ENCODE data around the gene ATP1A4. TPM values are rescaled to one million over a fixed set of nuclear protein-coding genes. Genes with fewer than 3 reads are reported as not detected.

ATP1A4 gene
- total and polyA plus RNA-seq, 2 of the 8 experiments (the other 6 are each of a cell fraction or from before 2014, with no cell fraction given), result 0.48 to 0.61 TPM

DNA sequence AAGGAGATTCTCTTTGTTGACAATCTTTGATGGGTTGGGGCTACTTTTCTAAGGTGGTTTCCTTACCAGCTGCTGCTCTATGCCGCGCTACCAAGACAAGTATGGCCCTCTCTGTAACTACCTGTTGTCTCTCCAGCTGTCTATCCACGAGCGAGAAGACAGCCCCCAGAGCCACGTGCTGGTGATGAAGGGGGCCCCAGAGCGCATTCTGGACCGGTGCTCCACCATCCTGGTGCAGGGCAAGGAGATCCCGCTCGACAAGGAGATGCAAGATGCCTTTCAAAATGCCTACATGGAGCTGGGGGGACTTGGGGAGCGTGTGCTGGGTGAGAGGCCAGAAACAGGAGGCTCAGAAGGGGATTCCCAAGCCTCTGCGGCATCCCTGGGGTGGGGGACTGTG is 21.4 kb upstream of the ATP1A4 start:
- Histone ChIP-seq H2BK12ac (ENCODE audit: low read depth, low read length) (no peak overlapping the region), H4K91ac (replicated peaks; ENCODE audit: insufficient read length, low read length) (no peak overlapping the region), H2AFZ (ENCODE audit: low read length) (no peak overlapping the region), H3K27ac (ENCODE audit: low read depth, low read length) (no peak overlapping the region), H2BK15ac (ENCODE audit: low read length) (no peak overlapping the region), H3K4me3 (ENCODE audit: extremely low read depth in 1 of 4, insufficient read depth in 2 of 4, low read depth in 3 of 4, low read length in 4 of 4) (no peak overlapping the region), H3K23me2 (ENCODE audit: low read depth, low read length) (peaks cover 5% of the 10 kb centered on the region; the same call in 1 of the 2 replicates), H3K4me1 (replicated peaks in 1 of 4; ENCODE audit: control insufficient read depth in 3 of 4, insufficient read depth in 4 of 4, low read length in 3 of 4) (no peaks in the 10 kb centered on the region; a peak in 1 of 7 replicates), H3K79me2 (ENCODE audit: control insufficient read depth in 1 of 2, insufficient read depth in 2 of 2, low read length in 2 of 2) (no peaks in the 10 kb centered on the region), H2BK5ac (ENCODE audit: low read depth, low read length) (no peak overlapping the region), H2BK120ac (replicated peaks; ENCODE audit: low read depth, low read length) (no peak overlapping the region), H4K20me1 (replicated peaks in 1 of 2; ENCODE audit: control insufficient read depth in 1 of 2, insufficient read depth in 2 of 2, low read length in 2 of 2) (no peaks in the 10 kb centered on the region), H3K4me2 (ENCODE audit: insufficient read depth in 1 of 2, low read depth in 2 of 2, low read length in 2 of 2) (no peak overlapping the region), H3K36me3 (ENCODE audit: control insufficient read depth in 2 of 4, insufficient read depth in 4 of 4, low read length in 3 of 4) (peaks cover 12 to 61% (median 52%) of the 10 kb centered on the region in 4 experiments; a peak in 7 of 8 replicates), H3K4ac (replicated peaks; ENCODE audit: insufficient read length, low read depth, low read length) (no peak overlapping the region), H3K27me3 (replicated peaks in 1 of 4; ENCODE audit: control insufficient read depth in 3 of 4, extremely low read depth in 1 of 4, insufficient read depth in 3 of 4, low read length in 3 of 4) (no peaks in the 10 kb centered on the region), H3K18ac (ENCODE audit: extremely low read depth, low read length) (no peak overlapping the region), H2BK20ac (ENCODE audit: low read length) (no peak overlapping the region), H3K79me1 (ENCODE audit: low read depth, low read length) (no peaks in the 10 kb centered on the region; the same call in 1 of the 2 replicates), H3K14ac (ENCODE audit: insufficient read length) (no peak overlapping the region), H4K8ac (ENCODE audit: extremely low read depth, insufficient read depth, low read length) (no peak overlapping the region), H3K23ac (ENCODE audit: insufficient read length) (no peak overlapping the region), H3K9ac (replicated peaks in 1 of 4; ENCODE audit: extremely low read depth in 1 of 4, low read depth in 3 of 4, low read length in 3 of 4) (no peak overlapping the region), H2AK5ac (ENCODE audit: low read depth, low read length) (no peak overlapping the region), H3K9me3 (ENCODE audit: insufficient read depth in 2 of 2, low read depth in 1 of 2, low read length in 1 of 2) (no peaks in the 10 kb centered on the region), H4K5ac (ENCODE audit: insufficient read length, low read depth, low read length) (no peak overlapping the region), H3K56ac (replicated peaks; ENCODE audit: insufficient read length, low read depth, low read length) (no peak overlapping the region)
- DNase-seq (ENCODE audit: low read depth in 1 of 2, low spot score in 2 of 2), result no peak
- POLR2A ChIA-PET (ENCODE audit: partially characterized antibody), result interaction anchor here (1.0 to 8.1 kb wide), 3 partner anchors 11 to 27 kb away, joined by 3 to 56 read pairs (median 8); partner anchors contain the start of gene ATP1A2
- TF ChIP-seq GTF2F1 (IDR thresholded peaks at IDR 0.05; ENCODE audit: borderline replicate concordance, low read depth, low read length), result no peak
- no peak for TF ChIP-seq POU5F1 (IDR thresholded peaks at IDR 0.05; ENCODE audit: low read depth, low read length)
- no peak for TF ChIP-seq JUND (IDR thresholded peaks at IDR 0.05; ENCODE audit: low read length)
- TF ChIP-seq, protein P1, sequence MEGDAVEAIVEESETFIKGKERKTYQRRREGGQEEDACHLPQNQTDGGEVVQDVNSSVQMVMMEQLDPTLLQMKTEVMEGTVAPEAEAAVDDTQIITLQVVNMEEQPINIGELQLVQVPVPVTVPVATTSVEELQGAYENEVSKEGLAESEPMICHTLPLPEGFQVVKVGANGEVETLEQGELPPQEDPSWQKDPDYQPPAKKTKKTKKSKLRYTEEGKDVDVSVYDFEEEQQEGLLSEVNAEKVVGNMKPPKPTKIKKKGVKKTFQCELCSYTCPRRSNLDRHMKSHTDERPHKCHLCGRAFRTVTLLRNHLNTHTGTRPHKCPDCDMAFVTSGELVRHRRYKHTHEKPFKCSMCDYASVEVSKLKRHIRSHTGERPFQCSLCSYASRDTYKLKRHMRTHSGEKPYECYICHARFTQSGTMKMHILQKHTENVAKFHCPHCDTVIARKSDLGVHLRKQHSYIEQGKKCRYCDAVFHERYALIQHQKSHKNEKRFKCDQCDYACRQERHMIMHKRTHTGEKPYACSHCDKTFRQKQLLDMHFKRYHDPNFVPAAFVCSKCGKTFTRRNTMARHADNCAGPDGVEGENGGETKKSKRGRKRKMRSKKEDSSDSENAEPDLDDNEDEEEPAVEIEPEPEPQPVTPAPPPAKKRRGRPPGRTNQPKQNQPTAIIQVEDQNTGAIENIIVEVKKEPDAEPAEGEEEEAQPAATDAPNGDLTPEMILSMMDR (IDR thresholded peaks at IDR 0.05; ENCODE audit: control extremely low read depth in 1 of 3, insufficient read depth in 1 of 3, low read depth in 1 of 3, low read length in 3 of 3), result no peak
- TF ChIP-seq CHD1 (IDR thresholded peaks at IDR 0.05; ENCODE audit: low read depth, low read length), result no peak
- FAIRE-seq, result no peak
- CTCF ChIA-PET (ENCODE audit: partially characterized antibody), result interaction anchor here (0.8 to 13.8 kb wide), 9 partner anchors 9 to 123 kb away, joined by 3 to 141 read pairs (median 3); partner anchors contain the start of gene ATP1A2
- WGBS, 2 experiments (ENCODE audit: extremely low coverage in 1 of 2, insufficient coverage in 1 of 2, insufficient read length in 1 of 2, insufficient replicate concordance in 2 of 2, low coverage in 1 of 2, low lambda C conversion rate in 2 of 2, missing lambda C conversion rate in 1 of 2), result 98% methylated on average over 11 of the region's 11 CpGs; no CpG with 5 or more reads in 1 of the 2 experiments
